Left kidney (tissue), 8 donors: ENCODE results near the gene GZMA. TPM values are rescaled to one million over a fixed set of nuclear protein-coding genes. Genes with fewer than 3 reads are reported as not detected.
"Not testable (repeated sequence)": the region's sequence is repeated elsewhere in the genome, so short reads cannot be mapped to it uniquely, and the experiment has no call there.

Experiments
- DNase-seq: peaks from one replicate; pipeline ENCODE4 v3.0.0-alpha.2; 2013
- long read RNA-seq, 8 donors: transcript quantifications; one replicate each; lab custom pipeline, GENCODE V29; 2026
- polyA plus RNA-seq: library from polyadenylated mRNA; unstranded; fragments of 120-200 nt; gene quantifications from one replicate; pipeline ENCODE4 v1.2.1, GENCODE V29; 2013; ENCODE audit not compliant: insufficient read length

The GZMA gene
- 0.37 TPM for polyA plus RNA-seq
- long read RNA-seq, donor 1, partial matches to known transcripts = 0 of 1 reads
- long read RNA-seq, donor 1, other reads (novel, unspliced or antisense) = 0 of 1 reads
- long read RNA-seq, donor 2 = 0 reads
- long read RNA-seq, donor 3, partial matches to known transcripts = 0 of 1 reads
- long read RNA-seq, donor 3, other reads (novel, unspliced or antisense) = 0 of 1 reads
- long read RNA-seq, donor 4 = 0 reads
- long read RNA-seq, donor 5 = 0 reads
- long read RNA-seq, donor 6 = 0 reads
- long read RNA-seq, donor 7, partial matches to known transcripts = 0 of 1 reads
- long read RNA-seq, donor 7, other reads (novel, unspliced or antisense) = 0 of 1 reads
- long read RNA-seq, donor 8 = 0 reads

DNA sequence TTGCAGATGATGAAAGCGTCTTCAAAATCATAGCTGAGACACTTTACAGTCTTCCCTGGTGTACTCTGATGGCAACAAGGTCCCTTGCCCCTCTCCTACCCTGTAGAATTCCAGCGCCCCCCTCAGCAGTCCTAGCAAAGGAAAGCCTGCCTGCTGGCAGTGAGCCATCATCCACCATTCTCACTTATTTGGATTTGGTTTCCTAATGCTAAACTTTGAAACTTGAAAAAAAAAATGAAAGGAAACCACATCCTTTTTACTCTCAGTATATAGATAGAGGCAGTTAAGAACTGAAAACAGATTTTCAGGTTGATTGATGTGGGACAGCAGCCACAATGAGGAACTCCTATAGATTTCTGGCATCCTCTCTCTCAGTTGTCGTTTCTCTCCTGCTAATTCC lies at the start of gene GZMA:
GZMA (plus strand) TSS at position 299 of the 400 bp plus-strand sequence; CDS start at position 336, 37 bp downstream.
- DNase-seq = no peak

DNA sequence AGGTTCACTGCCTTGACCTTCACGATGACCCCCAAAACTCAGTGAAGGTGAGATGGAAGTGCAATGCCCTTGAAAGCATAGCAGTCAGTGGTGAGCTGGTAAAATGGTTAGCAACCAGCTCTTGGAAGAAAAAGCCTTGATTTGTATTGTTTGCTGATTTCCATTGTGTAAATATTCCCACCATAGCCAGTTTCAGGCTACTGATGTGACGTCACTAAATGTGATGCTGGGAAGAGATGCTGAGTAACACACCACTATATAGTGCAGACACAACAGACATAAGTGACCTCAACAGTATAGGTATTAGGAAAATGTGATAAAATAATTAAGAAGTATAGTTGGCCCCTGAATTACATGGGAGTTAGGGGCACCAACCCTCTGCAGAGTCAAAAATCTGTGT lies 47.3 kb upstream of the GZMA start:
- no peak for DNase-seq

DNA sequence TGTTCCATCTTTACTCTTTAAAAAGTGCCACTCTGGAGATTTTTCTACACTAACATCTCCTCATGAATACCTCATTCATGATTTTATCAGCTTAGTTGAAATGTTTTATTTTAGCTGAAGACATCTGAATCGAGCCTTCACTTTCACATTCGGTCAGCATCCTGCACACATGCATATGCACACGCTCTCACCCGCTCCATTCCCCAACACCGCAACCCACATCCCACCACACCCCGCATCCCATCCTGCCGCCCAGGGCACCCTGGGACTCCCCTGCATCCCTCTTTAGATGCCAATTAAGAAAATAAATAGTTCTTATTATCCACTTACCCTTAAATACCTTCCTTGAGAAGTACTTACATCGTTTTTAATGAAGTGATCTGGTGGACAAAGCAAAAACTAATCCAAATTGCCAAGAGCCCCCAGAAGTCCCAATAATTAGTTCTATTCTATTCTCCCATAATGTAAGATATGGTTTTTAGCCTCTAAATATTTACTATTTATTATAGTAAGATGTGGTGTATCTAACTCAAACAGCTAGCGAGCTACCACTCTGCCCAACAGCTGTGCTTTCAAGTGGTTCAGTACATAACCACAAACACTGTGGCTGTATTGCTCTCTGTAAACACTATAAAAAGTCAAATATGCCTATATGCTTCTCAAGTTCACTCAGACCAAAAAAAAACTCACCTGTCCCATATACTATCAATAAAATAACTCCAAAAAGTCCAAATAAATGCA lies 40.2 kb upstream of the GZMA start:
- no peak for DNase-seq

DNA sequence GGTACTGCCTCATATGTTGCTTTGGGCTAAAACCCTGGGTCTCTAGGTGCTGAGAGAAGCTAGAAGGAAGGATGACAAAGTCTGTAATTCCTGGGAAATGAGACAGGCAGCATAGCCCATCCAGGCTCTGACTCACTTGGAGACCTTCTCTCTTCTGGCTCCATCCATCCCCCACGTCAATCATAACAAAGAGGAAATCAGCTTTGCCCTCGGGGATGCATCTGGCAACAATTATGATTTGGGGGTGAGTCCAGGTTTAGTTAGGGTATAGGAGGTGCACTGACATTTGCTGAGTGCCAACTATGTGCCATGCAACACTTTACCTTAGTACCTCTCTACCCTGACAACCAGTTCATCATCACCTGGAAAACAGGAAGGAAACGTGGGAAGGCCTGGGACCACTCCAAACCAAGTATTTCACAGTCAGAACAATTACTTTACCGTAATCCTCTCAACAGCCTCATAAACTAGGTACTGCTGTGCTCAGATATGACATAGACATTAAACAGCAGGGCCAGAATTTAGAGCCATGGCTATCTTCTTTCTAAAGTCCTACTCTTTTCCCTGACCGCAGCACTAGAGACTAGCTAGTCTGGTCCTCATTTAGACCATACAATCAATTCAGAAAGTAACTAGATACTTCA lies 39.1 kb upstream of the GZMA start:
- DNase-seq = no peak

DNA sequence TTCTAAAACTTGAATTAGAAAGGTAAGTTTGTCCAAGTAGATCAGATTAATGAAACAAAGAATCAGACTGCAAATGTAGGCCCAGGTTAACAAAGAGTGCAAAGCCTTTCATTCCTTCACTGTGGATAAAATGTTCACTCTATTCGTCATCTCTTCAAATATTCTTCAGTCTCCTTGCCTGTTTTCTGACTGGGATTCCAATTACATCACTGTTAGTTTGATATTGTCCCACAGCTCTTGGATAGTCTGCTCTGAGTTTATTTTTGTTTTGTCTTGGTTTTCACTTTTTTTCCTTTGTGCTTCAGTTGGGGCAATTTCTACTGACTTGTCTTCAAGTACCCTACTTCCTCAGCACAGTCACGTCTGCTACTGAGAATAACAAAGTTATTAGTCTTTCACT lies 38.5 kb upstream of the GZMA start:
- DNase-seq = no peak

DNA sequence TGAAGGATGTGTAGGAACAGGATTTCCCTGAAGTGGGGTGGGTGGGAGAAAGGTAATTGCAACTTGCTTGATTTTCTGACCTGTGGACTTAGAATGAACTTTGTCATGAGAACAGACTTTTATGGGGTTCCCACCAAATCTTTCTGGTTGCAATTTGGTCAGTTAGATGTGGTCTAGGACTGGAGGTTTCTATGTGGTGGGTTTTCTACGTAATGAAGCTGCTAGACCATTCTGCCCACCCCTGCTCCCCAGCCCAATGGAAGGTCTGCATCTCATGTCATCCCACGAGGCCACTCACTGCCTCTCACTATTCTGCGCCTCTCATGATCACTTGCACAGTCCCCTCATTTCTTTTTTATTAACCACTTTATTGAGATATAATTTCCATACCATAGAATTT lies 37.9 kb upstream of the GZMA start:
- DNase-seq = no peak

DNA sequence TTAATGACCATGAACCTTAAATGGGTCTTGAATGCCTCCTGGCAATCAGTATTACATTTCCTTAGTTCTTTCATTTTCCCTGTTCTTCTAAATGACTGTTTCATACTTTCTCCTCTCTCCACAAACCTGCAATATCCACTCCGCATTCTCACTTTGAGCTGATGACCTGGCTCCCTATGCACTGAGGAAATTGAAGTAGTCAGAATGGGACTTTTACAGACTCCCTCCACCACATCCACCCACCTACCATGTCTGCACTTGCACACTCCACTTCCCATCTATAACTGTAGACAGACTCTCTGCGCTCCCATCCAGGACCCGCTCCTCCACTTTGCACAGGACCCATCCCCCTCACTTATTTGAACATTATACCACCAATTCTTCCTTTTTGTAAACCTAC lies 36.2 kb upstream of the GZMA start:
- no peak for DNase-seq

DNA sequence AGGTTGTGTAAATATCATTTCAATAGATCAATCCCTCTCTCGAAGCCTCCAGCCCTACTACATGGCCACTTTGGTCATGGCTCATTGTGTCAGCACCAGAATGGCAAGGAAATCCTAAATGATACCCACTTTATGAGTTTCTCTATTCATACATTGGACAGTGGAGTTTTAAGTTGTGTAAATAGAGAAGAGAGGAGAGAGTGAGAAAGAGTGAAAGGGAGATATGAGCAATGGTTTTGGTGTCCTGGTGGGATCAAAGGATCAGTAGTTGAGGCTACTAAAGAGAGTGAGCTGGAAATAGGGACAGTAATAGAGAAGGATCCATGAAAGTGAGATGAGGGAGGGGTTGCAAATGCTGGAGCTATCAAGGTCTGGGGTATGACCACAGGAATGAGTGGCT lies 31.5 kb upstream of the GZMA start:
- no peak for DNase-seq

DNA sequence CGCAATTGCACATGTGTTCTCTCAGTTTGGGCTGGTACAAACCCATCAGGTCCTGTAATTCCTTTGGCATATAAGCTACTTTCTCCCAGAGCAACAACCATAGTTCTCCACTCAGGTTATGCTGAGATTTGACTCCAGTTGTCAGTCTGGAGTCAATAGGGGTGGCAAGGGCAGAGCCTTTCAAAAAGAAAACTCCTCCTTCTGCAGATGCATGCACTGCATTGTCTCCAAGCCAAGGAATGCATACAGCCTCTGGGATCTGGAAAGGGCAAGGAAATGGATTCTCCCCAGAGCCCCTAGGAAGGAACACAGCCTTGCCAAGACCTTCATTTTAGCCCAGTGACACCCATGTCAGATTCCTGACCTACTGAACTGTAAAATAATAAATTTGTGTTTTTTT lies 31.0 kb upstream of the GZMA start:
- no peak for DNase-seq

DNA sequence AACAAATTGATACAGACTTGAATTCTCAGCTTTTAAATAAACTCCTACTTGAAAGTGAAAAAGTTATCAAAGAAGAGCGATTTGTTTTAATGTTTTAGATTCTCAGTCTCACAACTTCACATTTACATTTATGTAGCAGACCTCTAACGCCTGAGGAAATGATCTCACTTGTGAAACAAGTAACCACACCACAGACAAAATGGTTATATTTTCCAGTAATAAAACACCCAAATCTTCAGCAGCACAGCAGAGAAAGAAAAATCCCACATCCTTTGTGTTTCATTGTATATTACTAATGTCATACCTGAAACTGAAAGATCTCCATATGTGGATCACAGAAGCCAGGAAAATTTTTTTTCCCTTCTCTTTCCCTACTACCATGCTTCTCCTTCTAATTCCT lies 29.8 kb upstream of the GZMA start:
- DNase-seq = no peak

DNA sequence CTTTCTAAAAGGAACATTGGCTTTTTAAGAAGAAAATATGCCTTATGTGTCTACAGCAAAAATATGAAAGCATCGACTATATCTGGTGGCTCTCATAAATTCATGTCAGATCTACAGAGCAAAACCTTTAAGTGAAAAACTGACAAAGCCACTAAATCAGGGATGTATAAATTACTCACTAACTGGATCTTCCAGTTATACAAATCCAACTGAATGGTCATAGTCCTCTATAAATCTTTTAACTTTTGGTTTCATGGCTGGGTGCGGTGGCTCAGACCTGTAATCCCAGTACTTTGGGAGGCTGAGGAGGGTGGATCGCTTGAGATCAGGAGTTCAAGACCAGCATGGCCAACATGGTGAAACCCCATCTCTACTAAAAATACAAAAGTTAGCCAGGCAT lies 29.2 kb upstream of the GZMA start:
- DNase-seq = no peak

DNA sequence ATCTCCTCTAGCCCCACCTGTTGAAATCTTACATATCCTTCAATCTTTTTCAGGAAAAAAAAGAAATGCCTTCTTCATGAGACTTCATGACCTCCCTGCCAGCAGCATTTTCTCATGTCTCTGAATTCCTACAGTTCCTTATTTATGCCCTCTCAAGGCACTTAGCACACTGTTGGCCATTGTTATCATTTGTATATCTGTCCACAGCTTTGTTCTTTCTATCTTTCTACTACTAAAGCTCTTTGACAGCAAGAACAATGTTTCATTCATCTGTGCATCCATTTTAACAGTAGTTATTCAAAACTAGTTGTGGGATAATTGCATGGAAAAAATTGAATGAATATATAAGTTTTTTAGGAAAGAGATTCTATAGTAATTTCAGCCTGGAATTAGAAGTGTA lies 20.9 kb upstream of the GZMA start:
- DNase-seq = no peak

DNA sequence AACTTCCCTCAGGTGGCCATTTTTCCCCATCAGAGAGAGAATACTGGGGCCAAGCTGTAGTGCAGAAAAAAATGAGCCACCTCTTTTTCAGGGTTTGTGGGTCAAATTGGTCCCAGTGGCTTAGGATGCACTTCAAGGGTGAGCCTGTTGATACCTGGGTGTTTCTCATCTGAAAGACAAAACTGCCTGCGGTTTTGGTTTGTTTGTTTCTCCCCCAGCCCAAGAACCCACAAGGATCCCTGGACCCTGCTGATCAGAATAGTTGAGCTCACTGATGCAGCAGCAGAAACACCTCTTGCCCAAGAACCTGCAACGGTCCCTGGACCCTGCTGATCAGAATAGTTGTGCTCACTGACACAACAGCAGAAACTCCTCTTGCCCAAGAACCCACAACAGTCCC lies 13.1 kb upstream of the GZMA start:
- not testable (repeated sequence) for DNase-seq

DNA sequence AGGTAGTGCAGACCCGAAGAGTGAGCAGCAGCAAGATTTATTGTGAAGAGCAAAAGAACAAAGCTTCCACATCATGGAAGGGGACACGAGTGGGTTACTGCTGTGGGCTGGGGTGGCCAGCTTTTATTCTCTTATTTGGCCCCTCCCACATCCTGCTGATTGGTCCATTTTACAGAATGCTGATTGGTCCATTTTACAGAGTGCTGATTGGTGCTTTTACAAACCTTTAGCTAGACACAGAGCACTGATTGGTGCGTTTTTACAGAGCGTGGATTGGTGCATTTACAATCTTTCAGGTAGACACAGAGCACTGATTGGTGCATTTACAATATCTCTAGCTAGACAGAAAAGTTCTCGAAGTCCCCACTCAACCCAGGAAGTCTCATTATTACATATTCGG lies 11.4 kb upstream of the GZMA start:
- not testable (repeated sequence) for DNase-seq

DNA sequence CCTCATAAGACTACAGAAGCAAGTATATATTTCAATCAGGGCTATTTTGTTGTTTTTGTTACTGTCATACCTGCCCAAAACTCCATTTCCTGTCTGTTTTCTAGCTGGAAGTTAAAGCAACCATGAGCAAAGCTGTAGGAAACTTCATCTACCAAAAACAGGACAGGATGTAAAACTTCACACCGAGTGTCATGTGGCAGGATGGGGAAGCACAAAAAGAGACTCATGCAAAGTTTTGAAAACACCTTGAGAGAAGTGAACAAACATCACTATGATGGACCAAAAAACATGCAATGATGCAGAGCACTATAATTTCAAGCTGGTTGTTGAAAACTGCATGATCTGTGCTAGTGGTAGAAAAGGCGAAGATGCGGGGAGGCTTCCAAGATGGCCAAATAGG lies 6.3 kb upstream of the GZMA start:
- no peak for DNase-seq

DNA sequence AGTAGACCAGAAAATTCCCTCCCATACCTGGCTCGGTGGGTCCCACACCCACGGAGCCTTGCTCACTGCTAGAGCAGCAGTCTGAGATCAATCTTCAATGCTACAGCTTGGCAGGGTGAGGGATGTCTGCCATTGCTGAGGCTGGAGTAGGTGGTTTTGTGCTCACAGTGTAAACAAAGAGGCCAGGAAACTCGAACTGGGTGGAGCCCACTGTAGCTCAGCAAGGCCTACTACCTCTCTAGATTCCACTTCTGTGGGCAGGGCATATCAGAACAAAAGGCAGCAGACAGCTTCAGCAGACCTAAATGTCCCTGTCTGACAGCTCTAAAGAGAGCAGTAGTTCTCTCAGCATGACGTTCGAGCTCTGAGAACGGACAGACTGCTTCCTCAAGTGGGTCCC lies 5.6 kb upstream of the GZMA start:
- no peak for DNase-seq

DNA sequence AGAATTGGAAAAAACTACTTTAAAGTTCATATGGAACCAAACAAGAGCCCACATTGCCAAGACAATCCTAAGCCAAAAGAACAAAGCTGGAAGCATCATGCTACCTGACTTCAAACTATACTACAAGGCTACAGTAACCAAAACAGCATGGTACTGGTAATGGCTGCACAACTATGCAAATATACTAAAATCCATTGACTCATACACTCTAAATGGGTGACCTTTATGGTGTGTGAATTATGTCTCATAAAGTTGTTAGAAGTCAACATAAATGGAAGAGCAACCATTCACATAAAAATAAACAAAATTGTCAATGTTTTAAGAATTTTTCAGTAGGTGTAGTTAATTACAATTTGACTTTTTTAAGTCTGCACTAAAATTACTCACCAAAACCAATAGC lies 1.3 kb upstream of the GZMA start:
- DNase-seq = not testable (repeated sequence)

DNA sequence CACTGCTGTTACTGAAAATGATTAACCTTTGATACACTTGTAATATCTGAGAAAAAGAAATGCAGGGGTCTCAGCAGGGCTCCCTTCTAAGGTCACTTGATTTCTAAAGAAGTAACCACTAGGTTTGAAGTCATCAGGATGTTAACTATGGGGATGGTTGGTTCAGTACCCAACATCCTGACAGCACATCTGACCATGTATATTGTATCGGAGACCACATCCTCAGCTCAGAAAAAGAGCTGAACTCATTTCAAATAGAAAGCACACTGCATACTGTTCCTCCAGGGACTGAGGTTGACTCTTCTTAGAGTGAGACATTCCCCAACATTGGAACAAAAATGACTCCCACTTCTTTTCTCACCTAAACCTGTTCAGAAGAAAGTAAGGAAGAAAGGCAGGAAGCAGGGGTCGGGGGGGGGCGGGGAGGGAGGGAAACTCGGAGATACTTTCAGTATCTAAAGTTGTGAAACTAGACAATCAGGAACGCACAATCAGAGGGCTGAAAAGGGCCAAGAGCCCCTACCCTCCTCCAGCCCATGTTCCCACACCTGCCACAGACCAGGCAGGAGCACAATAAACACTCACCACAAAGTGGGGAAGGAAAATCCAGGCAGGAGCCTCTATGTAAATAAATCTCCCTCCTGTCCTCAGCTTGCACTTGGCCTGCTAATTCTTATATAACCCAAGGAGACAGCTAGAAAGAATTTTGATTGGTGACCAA lies 730 bp upstream of the GZMA start:
- no peak for DNase-seq

DNA sequence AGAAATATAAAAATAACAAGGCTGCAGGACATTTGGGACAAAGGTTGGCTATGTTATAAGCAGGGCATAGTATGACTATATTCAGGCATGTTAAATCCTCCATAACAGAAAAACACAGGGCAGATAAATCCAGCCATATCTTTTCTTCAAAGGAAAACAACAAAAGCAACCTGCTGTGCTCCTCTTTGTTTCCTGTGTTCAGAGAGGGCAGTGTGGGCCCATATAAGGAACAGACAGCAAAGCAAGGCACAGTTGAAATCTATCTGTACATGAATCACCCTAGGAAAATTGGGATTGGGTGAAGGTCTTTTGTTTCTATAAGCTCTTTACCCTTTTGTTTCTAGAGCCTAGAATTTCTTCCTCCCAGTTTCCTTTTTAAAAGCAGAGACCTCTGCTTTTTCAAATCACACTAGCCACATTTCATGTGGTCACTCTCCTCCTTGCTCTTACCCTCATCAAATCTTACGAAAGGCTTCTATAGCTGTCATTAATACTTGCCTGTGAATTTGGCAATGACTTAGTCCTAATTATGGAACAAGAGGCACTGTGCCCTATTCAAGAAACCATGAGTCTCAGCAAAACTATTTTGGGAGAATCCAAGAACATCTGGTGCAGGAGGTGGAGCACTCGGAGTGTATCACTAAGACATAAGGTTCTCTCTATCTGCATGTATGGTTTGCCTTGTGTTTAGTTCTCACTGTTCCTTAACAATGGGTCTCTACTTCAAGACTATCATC lies 1.8 kb downstream of the GZMA start:
- DNase-seq = no peak

DNA sequence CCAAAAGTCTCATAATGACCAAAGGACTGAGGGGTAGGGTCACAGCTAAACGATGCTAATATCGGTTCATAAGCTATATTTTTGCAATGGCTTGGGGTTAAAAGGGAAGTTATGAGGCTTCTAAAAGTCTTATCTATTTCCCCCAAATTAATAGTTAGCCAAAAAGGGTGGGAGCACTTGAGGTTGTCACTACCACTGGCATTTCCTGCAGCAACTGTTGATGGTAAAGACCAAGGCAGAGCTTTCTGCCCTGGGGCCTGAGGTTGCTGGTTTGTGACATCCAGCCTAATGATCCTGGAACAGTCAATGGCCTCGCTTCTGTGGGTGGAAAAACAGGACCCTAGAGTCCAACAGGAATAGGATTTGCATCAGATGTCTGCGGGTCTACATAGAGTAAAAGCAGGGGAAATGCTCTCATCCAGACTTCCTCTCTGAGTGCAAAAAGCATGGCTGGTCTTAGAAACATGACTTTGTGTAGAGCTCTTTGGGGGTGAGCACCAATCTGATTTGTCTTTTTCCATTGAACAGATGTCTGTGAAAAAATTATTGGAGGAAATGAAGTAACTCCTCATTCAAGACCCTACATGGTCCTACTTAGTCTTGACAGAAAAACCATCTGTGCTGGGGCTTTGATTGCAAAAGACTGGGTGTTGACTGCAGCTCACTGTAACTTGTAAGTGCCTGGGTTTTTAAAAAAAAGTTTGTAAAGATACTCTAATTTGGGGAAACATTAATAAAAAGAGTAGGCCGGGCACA lies 2.7 kb downstream of the GZMA start:
- no peak for DNase-seq

DNA sequence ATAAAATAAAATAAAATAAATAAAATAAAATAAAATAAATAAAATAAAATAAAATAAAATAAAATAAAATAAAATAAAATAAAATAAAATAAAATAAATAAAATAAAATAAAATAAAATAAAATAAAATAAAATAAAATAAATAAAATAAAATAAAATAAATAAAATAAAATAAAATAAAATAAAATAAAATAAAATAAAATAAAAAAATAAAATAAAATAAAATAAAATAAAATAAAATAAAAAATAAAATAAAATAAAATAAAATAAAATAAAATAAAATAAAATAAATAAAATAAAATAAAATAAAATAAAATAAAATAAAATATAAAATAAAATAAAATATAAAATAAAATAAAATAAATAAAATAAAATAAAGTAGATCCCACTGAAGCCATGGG lies 3.5 kb downstream of the GZMA start:
- not testable (repeated sequence) for DNase-seq
